Keratinocyte (primary cell): ENCODE data around the gene FHOD3.

Source experiments
- EZH2 ChIP-seq: IDR thresholded peaks from one replicate; pipeline ENCODE4 v1.6.1; 2012; ENCODE audit warnings: inconsistent platforms, mild to moderate bottlenecking, low read length, moderate library complexity
- TF ChIP-seq, protein P1 (sequence below), 3 experiments: IDR thresholded peaks in 1 of 3; conservative IDR thresholded peaks in 1 of 3; optimal IDR thresholded peaks in 1 of 3; 2 replicates in 2 of 3; 3 replicates in 1 of 3; pipeline versions ENCODE3 to v1.5.1; 2011; ENCODE audit warnings: low read length in 3 of 3, mild to moderate bottlenecking in 3 of 3, moderate library complexity in 2 of 3, control low read depth in 1 of 3, inconsistent platforms in 1 of 3; ENCODE audit not compliant: insufficient read depth in 2 of 3; ENCODE audit errors: extremely low read depth in 1 of 3

GRCh38 chr18:36711014-36711725, 413.7 kb downstream of the FHOD3 start:
- TF ChIP-seq, protein P1, sequence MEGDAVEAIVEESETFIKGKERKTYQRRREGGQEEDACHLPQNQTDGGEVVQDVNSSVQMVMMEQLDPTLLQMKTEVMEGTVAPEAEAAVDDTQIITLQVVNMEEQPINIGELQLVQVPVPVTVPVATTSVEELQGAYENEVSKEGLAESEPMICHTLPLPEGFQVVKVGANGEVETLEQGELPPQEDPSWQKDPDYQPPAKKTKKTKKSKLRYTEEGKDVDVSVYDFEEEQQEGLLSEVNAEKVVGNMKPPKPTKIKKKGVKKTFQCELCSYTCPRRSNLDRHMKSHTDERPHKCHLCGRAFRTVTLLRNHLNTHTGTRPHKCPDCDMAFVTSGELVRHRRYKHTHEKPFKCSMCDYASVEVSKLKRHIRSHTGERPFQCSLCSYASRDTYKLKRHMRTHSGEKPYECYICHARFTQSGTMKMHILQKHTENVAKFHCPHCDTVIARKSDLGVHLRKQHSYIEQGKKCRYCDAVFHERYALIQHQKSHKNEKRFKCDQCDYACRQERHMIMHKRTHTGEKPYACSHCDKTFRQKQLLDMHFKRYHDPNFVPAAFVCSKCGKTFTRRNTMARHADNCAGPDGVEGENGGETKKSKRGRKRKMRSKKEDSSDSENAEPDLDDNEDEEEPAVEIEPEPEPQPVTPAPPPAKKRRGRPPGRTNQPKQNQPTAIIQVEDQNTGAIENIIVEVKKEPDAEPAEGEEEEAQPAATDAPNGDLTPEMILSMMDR (optimal IDR thresholded peaks at IDR 0.05 in 1 of 3, IDR thresholded peaks at IDR 0.05 in 1 of 3, conservative IDR thresholded peaks at IDR 0.05 in 1 of 3; ENCODE audit: extremely low read depth in 1 of 3, insufficient read depth in 2 of 3, low read length in 3 of 3) = no peak
- TF ChIP-seq EZH2 = no peak
